HEK293 (cell line): ENCODE measurements around the gene PPP2R5D.
A peak's percentile ranks its signal among the peaks of the same experiment; 100 is the strongest.

ENCODE experiments used
- BCL11A ChIP-seq: fragments of 450-650 bp; formaldehyde crosslinking; IDR thresholded peaks from 2 replicates; pipeline ENCODE4 v1.5.1; 2016; ENCODE audit warnings: low read depth, missing biosample characterization, missing genetic modification characterization
- HOXA7 ChIP-seq: sonication (generic); formaldehyde crosslinking; IDR thresholded peaks from 2 replicates; pipeline ENCODE4 v1.8.1; 2022; ENCODE audit warnings: missing genetic modification reagents, borderline replicate concordance
- PRDM2 ChIP-seq: fragments of 450-650 bp; formaldehyde crosslinking; IDR thresholded peaks from 2 replicates; pipeline ENCODE4 v1.5.1; 2016; ENCODE audit warnings: missing biosample characterization, missing genetic modification characterization, borderline replicate concordance
- REST ChIP-seq: fragments of 450-650 bp; formaldehyde crosslinking; IDR thresholded peaks from 2 replicates; pipeline ENCODE4 v1.5.1; 2016; ENCODE audit warnings: missing biosample characterization, missing genetic modification characterization
- ZBTB11 ChIP-seq: fragments of 450-650 bp; formaldehyde crosslinking; conservative IDR thresholded peaks from 2 replicates; pipeline ENCODE4 v1.5.1; 2016; ENCODE audit warnings: low read depth, missing biosample characterization, missing genetic modification characterization
- ZNF121 ChIP-seq: fragments of 450-650 bp; formaldehyde crosslinking; IDR thresholded peaks from 2 replicates; pipeline ENCODE4 v1.5.1; 2016; ENCODE audit warnings: missing biosample characterization, missing genetic modification characterization
- ZNF335 ChIP-seq: fragments of 450-650 bp; formaldehyde crosslinking; conservative IDR thresholded peaks from 2 replicates; pipeline ENCODE4 v1.5.1; 2016; ENCODE audit warnings: missing biosample characterization, missing genetic modification characterization
- ZNF350 ChIP-seq: fragments of 450-650 bp; formaldehyde crosslinking; IDR thresholded peaks from 2 replicates; pipeline ENCODE4 v1.5.0; 2017; ENCODE audit warnings: missing biosample characterization, mild to moderate bottlenecking, missing genetic modification characterization
- ZNF426 ChIP-seq: fragments of 450-650 bp; formaldehyde crosslinking; IDR thresholded peaks from 2 replicates; pipeline ENCODE4 v1.5.1; 2017; ENCODE audit warnings: missing biosample characterization, missing genetic modification characterization, mild to moderate bottlenecking, inconsistent platforms, moderate library complexity
- ZNF530 ChIP-seq: fragments of 450-650 bp; formaldehyde crosslinking; IDR thresholded peaks from 2 replicates; pipeline ENCODE4 v1.5.1; 2016; ENCODE audit warnings: low read depth, missing biosample characterization, missing genetic modification characterization
- ZSCAN5A ChIP-seq: fragments of 450-650 bp; formaldehyde crosslinking; IDR thresholded peaks from 2 replicates; pipeline ENCODE4 v1.5.1; 2016; ENCODE audit warnings: missing biosample characterization, missing genetic modification characterization
- TF ChIP-seq, protein P1 (sequence below): fragments of 450-650 bp; formaldehyde crosslinking; IDR thresholded peaks from 2 replicates; pipeline ENCODE4 v1.5.1; 2016; ENCODE audit warnings: missing biosample characterization, missing genetic modification characterization
- TF ChIP-seq, protein P2 (sequence below): fragments of 450-650 bp; formaldehyde crosslinking; IDR thresholded peaks from 2 replicates; pipeline ENCODE4 v1.5.1; 2016; ENCODE audit warnings: missing biosample characterization, missing genetic modification characterization

DNA sequence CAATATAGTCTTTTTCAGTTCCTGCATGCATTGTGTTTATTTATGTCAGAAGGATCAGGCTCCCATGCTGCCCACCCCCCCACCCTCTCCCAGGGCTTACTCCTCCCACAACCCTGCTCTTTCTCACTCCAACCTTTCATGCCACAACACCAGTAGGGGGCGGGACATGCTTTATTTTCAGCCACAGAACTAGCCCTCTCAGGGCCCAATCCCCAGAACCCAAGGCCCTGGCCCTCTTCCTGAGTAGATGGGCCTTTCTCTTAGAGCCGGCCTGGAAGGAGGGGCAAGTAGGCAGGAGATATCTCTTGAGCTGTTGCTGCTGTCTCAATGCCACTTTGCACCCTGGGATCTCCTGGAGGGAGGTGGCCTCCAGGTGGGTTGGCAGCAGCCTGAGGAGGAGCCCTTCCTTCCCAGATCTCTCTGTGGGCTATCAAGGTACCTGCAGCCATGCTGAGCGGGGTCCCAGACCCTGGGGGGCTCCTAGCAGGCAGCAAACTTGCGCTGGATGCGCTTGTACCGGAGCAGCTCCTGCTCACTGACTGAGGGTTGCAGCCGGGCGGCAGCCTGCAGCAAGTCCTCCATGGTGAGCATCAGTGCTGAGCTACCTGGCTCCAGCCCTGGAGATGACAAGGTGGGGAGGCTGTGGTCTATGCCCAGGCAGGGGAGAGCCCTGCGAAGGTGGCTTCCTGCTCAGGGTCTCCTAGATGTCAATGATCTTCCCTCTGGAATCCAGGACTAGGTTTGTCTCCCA lies 20.3 kb upstream of the PPP2R5D start:
- TF ChIP-seq, protein P1, sequence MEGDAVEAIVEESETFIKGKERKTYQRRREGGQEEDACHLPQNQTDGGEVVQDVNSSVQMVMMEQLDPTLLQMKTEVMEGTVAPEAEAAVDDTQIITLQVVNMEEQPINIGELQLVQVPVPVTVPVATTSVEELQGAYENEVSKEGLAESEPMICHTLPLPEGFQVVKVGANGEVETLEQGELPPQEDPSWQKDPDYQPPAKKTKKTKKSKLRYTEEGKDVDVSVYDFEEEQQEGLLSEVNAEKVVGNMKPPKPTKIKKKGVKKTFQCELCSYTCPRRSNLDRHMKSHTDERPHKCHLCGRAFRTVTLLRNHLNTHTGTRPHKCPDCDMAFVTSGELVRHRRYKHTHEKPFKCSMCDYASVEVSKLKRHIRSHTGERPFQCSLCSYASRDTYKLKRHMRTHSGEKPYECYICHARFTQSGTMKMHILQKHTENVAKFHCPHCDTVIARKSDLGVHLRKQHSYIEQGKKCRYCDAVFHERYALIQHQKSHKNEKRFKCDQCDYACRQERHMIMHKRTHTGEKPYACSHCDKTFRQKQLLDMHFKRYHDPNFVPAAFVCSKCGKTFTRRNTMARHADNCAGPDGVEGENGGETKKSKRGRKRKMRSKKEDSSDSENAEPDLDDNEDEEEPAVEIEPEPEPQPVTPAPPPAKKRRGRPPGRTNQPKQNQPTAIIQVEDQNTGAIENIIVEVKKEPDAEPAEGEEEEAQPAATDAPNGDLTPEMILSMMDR (tag by site-specific recombination): 0 out of 2 replicates have a peak, but pooled peaks have one; percentile 15
- TF ChIP-seq ZSCAN5A (tag by site-specific recombination): no peak
- TF ChIP-seq REST (tag by site-specific recombination): no peak
- no peak for TF ChIP-seq ZNF335
- no peak for TF ChIP-seq PRDM2 (tag by site-specific recombination)
- no peak for TF ChIP-seq ZNF530 (tag by site-specific recombination)
- TF ChIP-seq BCL11A (tag by site-specific recombination): no peak
- no peak for TF ChIP-seq ZNF121 (tag by site-specific recombination)
- no peak for TF ChIP-seq HOXA7 (CRISPR knock-in tag)
- TF ChIP-seq, protein P2, sequence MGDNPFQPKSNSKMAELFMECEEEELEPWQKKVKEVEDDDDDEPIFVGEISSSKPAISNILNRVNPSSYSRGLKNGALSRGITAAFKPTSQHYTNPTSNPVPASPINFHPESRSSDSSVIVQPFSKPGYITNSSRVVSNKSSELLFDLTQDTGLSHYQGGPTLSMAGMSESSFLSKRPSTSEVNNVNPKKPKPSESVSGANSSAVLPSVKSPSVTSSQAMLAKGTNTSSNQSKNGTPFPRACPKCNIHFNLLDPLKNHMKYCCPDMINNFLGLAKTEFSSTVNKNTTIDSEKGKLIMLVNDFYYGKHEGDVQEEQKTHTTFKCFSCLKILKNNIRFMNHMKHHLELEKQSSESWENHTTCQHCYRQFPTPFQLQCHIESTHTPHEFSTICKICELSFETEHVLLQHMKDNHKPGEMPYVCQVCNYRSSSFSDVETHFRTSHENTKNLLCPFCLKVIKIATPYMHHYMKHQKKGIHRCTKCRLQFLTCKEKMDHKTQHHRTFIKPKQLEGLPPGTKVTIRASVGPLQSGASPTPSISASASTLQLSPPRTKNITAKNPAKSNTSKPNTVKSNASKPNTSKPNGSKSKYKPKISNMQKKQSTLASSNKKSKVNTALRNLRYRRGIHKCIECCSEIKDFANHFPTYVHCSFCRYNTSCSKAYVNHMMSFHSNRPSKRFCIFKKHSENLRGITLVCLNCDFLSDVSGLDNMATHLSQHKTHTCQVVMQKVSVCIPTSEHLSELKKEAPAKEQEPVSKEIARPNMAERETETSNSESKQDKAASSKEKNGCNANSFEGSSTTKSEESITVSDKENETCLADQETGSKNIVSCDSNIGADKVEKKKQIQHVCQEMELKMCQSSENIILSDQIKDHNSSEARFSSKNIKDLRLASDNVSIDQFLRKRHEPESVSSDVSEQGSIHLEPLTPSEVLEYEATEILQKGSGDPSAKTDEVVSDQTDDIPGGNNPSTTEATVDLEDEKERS: no peak
- no peak for TF ChIP-seq ZNF350 (tag by site-specific recombination)
- no peak for TF ChIP-seq ZNF426 (tag by site-specific recombination)
- no peak for TF ChIP-seq ZBTB11 (tag by site-specific recombination)
